Upper lobe of right lung (tissue), 1 donor: ENCODE data around the gene CLK3. TPM values are rescaled to one million over a fixed set of nuclear protein-coding genes. Genes with fewer than 3 reads are reported as not detected.

Source experiments
- ATAC-seq: fragments of 200-7000 bp; cut with Tn5 transposase; one replicate; pipeline ENCODE4 v1.9.1; 2020; ENCODE audit warnings: mild to moderate bottlenecking, moderate library complexity
- DNase-seq: peaks from one replicate; pipeline ENCODE4 v3.0.0-alpha.2; 2020
- H3K27ac ChIP-seq: fragments of 200-600 bp; one replicate; pipeline ENCODE4 v1.8.0; 2022
- H3K27me3 ChIP-seq: fragments of 200-600 bp; one replicate; pipeline ENCODE4 v1.8.0; 2022; ENCODE audit warnings: mild to moderate bottlenecking
- H3K36me3 ChIP-seq: fragments of 200-600 bp; one replicate; pipeline ENCODE4 v1.8.0; 2022
- H3K4me1 ChIP-seq: fragments of 200-600 bp; one replicate; pipeline ENCODE4 v1.8.0; 2022
- H3K4me3 ChIP-seq: fragments of 200-600 bp; one replicate; pipeline ENCODE4 v1.8.0; 2022; ENCODE audit warnings: mild to moderate bottlenecking
- H3K9me3 ChIP-seq: fragments of 200-600 bp; one replicate; pipeline ENCODE4 v1.8.0; 2022
- intact Hi-C: fragments of 100-400 bp; cut with DNase I; formaldehyde crosslinking; loops from one replicate; pipeline ENCODE4 v1.11.0; 2022
- total RNA-seq: library from RNA; stranded (reverse); fragmentation: NEBNext Ultra II Directional; extraction: Animal tissue kit (Norgen Biotek cat#: 25700); gene quantifications from one replicate; pipeline ENCODE4 v1.2.1, GENCODE V29; 2021
- TF ChIP-seq, protein P1 (sequence below): fragments of 200-600 bp; IDR thresholded peaks from one replicate; pipeline ENCODE4 v1.8.0; 2022; ENCODE audit warnings: antibody characterized with exemption
- donor health status: DM: no; HTN: yes; CAD: no; lungs with severe emphysema.

The CLK3 gene
- total RNA-seq, 1 donor from 2014 or later: 72.9 TPM

DNA sequence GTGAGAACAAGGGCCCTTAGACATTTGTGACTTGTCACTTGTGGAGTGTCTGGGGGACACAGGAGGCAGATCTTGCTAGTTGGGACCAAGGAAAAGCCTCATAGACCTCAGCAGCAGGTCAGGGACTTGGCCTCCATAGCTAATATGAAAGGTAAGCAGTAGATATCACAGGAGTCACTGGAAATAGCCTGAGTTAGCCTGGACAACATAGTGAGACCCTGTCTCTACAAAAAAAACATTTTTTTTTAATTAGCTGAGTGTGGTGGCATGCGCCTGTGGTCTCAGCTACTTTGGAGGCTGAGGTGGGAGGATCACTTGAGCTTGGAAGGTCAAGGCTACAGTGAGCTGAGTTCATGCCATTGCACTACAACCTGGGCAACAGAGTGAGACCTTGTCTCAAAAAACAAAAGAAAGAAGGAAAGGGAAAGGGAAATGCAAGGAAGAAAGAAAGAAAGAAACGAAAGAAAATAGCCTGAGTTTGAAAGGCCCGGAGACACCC lies 37.1 kb upstream of the CLK3 start:
- no peak for ATAC-seq
- no peaks in the 10 kb centered on the region for H3K27me3 ChIP-seq
- TF ChIP-seq, protein P1, sequence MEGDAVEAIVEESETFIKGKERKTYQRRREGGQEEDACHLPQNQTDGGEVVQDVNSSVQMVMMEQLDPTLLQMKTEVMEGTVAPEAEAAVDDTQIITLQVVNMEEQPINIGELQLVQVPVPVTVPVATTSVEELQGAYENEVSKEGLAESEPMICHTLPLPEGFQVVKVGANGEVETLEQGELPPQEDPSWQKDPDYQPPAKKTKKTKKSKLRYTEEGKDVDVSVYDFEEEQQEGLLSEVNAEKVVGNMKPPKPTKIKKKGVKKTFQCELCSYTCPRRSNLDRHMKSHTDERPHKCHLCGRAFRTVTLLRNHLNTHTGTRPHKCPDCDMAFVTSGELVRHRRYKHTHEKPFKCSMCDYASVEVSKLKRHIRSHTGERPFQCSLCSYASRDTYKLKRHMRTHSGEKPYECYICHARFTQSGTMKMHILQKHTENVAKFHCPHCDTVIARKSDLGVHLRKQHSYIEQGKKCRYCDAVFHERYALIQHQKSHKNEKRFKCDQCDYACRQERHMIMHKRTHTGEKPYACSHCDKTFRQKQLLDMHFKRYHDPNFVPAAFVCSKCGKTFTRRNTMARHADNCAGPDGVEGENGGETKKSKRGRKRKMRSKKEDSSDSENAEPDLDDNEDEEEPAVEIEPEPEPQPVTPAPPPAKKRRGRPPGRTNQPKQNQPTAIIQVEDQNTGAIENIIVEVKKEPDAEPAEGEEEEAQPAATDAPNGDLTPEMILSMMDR: no peak
- no peak overlapping the region for H3K27ac ChIP-seq
- no peak for DNase-seq
- no peak overlapping the region for H3K4me3 ChIP-seq
- peaks cover 42% of the 10 kb centered on the region for H3K36me3 ChIP-seq
- intact Hi-C loops: no loop called here
- no peaks in the 10 kb centered on the region for H3K9me3 ChIP-seq
- no peaks in the 10 kb centered on the region for H3K4me1 ChIP-seq

DNA sequence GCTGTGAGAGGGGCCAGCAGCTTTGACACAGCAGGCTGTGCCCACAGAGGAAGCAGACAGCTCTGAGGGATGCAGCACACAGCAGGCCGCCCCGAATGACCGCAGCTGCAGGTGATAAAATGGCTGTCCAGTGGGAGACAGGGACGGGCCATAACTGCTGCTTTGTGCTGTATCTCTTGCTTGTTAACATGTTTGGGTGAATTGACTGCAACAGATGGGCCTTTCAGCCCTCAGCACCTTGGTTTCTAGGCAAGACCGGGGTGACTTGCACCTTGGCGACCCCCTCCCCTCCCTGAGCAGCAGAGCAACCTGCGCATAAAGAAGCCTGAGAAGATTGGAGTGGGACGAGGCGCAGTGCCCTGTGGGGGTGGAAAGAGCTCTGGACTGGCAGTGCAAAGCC lies 36.6 kb upstream of the CLK3 start:
- Histone ChIP-seq H3K4me3 (no peak overlapping the region), H3K36me3 (peaks cover 37% of the 10 kb centered on the region), H3K9me3 (no peaks in the 10 kb centered on the region), H3K4me1 (no peaks in the 10 kb centered on the region), H3K27me3 (no peaks in the 10 kb centered on the region), H3K27ac (no peak overlapping the region)
- intact Hi-C loops: no loop called here
- ATAC-seq: no peak
- no peak for DNase-seq
- TF ChIP-seq, protein P1: no peak

DNA sequence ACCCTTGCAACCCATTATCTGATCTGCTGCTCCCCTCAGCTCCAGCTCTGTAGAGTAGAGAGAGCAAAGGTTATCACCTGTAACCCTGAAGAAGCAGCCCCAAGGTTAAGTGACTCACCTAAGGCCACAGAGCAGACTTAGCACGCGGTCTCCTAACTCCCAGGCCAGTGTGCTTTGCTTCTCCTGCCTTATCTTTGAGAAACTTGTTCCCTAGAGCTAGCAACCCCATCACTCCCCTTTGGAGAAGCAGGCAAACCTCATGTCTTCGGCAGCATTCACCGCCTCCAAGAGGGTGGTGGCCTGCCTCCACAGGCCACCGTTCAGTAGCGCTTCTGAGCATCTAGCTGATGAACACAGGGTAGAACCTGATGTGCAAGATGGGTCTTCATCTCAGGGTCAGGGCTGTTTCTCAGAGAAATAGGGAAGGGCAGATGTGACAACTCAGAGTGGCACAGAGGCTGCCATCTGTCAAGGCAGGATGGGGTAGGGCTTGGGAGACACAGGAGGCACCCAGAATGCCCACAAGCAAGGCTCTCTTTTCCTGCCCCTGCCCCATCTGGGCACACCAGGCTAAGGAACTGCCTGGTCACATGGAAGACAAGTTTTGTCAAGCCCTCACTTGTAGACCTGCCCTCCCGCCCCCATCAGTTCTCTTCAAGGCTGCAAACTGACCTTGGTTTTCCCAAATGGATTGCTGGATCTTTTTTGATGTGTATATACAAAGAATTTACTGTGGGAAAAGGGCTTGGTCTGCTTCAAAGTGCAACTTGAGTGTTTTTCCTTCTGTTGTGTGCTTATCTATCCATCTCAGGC lies 34.9 kb upstream of the CLK3 start:
- no peaks in the 10 kb centered on the region for H3K9me3 ChIP-seq
- ATAC-seq (no peak), DNase-seq (no peak)
- H3K27ac ChIP-seq: no peak overlapping the region
- H3K4me1 ChIP-seq: no peaks in the 10 kb centered on the region
- TF ChIP-seq, protein P1: no peak
- no peaks in the 10 kb centered on the region for H3K27me3 ChIP-seq
- H3K4me3 ChIP-seq: no peak overlapping the region
- intact Hi-C loops: no loop called here
- peaks cover 31% of the 10 kb centered on the region for H3K36me3 ChIP-seq

DNA sequence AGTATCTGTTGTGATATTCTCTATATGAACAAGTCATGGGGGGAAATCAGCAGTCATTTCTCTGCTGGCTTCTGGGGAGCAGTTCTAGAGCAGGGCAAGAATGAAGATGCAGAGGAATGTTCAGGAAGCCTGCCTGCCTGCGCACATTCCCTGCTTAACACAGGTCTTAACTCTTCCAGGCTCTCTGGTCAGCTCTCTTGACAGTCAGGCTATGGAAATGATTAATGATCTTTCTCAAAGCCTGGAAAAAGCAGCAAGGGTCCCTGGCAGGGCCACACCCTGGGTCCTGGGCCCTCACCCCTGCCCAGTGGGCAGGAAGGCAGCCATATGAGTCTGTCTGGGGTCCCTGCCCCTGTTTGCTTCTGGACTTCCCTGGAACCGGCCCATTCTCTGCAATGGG lies 31.4 kb upstream of the CLK3 start:
- no peaks in the 10 kb centered on the region for H3K27me3 ChIP-seq
- H3K4me1 ChIP-seq: peaks cover 10% of the 10 kb centered on the region
- ATAC-seq (no peak), DNase-seq (no peak)
- intact Hi-C loops: no loop called here
- no peak overlapping the region for H3K27ac ChIP-seq
- TF ChIP-seq, protein P1: no peak
- peaks cover 13% of the 10 kb centered on the region for H3K36me3 ChIP-seq
- H3K4me3 ChIP-seq: no peak overlapping the region
- H3K9me3 ChIP-seq: no peaks in the 10 kb centered on the region

DNA sequence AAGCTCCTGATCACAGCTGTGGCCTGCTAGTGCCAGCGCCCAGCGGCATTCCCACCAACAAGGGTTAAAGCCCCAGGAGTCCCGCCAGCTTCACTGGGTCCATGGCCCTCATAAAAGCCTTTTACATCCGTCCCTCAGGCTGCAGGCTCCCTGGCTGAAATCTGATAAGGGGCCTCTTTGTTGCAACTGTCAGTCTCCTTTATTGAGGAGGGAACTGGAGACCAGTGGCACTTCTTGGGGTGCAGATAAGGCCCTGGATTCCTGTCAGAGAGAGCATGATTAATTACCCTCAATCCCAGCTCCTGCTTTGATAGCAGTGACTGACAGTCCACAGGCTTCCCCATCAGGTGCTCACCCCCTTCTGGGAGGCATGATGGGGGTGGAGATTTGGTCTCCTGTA lies 30.9 kb upstream of the CLK3 start:
- no peak overlapping the region for H3K27ac ChIP-seq
- intact Hi-C loops: no loop called here
- no peak for DNase-seq
- peaks cover 13% of the 10 kb centered on the region for H3K36me3 ChIP-seq
- no peak for ATAC-seq
- H3K4me1 ChIP-seq: peaks cover 13% of the 10 kb centered on the region
- H3K27me3 ChIP-seq: no peaks in the 10 kb centered on the region
- TF ChIP-seq, protein P1: no peak
- H3K4me3 ChIP-seq: no peak overlapping the region
- no peaks in the 10 kb centered on the region for H3K9me3 ChIP-seq
